ENCODE results near the gene COPG1.
"Not testable (repeated sequence)": the region's sequence is repeated elsewhere in the genome, so short reads cannot be mapped to it uniquely, and the experiment has no call there.

The COPG1 gene

GRCh38 chr3:129245641-129246306, 3.6 kb upstream of the COPG1 start:
- peak; percentile 95 to 97 for DNase-seq

DNA sequence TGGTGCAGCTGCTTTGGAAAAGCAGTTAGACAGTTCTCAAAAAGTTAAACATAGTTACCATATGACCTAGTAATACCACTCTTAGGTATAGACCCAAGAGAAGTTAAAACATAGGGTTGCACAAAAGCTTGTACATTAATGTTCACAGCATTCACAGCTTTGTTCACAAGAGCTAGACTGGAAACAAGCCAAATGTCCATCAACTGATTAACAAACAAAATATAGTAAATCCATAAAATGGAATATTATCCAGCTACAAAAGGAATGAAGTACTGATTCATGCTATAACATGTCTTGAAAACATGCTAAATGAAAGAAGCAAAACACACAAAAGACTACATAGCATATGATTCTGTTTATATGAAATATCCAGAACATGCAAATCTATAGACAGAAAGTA, 2.8 kb upstream of the COPG1 start:
- DNase-seq, result no peak

GRCh38 chr3:129248286-129248979, 973 bp upstream of the COPG1 start:
- no peak for DNase-seq

- DNase-seq, result no peak
Observed at GRCh38 chr3:129252748-129253147, 3.3 kb downstream of the COPG1 start.

- DNase-seq, result no peak
Observed at GRCh38 chr3:129254536-129255230, 5.3 kb downstream of the COPG1 start.

GRCh38 chr3:129256270-129256669, 6.9 kb downstream of the COPG1 start:
- DNase-seq, result no peak

GRCh38 chr3:129257609-129258008, 8.2 kb downstream of the COPG1 start:
- DNase-seq, result no peak

DNA sequence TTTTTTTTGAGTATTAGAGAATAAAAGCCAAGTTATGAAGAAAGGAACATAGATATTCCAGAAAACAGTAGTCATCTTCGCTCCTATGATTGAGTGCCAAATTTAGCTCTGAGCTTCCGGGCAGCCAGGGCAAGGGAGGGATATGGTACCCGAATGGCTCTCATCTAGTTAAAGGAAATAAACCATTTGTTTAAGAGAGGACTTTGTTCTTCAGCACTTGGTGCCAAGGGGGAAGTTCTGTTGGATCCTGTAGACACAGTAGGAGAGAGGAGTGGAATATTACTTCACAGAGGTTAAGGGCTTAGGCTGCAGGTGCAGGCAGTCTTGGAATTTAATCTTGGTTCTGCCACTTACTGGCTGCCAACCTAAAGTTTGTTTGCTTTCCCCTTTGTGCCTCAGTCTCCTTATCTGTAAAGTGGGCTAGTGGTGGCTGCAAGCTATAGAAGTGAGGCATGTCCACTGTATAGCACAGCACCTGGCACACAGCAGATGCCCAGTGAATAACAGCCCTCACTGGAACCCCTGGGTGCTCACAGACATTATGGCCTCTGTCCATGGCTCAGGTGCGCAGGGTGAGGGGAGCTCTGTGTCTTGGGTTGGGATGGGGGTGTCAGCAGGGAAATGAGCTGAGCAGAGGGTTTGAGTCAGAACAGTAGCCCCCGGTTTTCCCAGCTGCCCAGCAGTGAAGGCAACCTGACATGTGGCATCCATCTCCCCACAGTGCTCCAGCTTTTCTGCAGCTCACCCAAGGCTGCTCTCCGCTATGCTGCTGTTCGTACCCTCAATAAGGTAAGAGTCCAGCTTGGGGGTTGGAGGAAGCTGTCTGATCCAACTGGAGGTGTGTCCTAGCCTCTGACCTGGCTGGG, 10.4 kb downstream of the COPG1 start:
- no peak for DNase-seq

DNA sequence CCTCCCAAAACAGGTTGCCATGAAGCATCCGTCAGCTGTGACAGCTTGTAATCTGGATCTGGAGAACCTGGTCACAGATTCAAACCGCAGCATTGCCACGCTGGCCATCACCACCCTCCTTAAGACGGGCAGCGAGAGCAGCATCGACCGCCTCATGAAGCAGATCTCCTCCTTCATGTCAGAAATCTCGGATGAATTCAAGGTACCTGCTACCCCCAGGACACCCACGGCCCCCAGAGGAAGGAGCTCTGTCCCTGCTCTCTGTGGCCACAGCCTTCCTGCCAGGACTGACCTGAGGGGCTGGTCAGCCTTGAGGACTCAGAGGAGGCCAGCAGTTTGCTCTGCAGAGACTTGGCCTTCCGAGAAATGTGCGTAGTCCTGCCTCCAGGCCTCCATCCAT, 11.2 kb downstream of the COPG1 start:
- no peak for DNase-seq

- DNase-seq, result no peak
Observed at GRCh38 chr3:129261894-129262293, 12.5 kb downstream of the COPG1 start.

DNA sequence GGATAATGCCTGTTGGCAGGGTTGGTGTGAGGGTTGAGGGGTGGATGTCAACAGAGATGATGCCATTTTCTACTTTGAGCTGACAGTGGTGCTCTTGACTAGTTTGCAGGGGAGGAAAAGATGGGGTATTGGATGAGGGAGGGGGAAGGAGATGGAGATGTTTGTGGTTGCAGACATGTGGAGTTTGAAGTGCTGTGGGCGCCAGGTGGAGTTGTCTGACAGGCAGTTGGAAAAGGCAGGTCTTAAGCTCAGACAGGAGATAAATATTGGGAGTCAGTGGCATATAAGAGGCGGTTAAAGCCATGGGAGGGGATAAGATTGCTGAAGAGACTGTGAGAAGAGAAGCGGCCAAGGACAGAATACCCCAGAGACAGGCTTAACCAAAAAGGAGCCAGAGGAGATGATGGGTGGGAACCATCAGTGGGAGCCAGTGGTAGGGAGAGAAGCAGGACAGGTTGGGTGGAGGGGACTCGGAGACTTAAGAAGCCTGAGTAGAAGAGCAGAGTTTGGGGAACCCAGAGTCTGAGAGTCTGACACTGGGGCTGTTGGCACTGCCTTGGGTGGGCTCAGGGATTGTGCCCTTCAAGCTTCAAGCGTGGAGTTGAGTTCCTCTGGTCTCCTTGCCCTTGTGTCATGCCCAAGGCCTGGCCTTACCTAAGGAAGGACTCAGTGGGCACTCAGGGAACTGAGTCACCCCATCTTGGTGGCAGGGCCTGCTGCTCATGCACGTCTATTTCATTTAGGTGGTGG, 13.9 kb downstream of the COPG1 start:
- DNase-seq, result no peak

DNA sequence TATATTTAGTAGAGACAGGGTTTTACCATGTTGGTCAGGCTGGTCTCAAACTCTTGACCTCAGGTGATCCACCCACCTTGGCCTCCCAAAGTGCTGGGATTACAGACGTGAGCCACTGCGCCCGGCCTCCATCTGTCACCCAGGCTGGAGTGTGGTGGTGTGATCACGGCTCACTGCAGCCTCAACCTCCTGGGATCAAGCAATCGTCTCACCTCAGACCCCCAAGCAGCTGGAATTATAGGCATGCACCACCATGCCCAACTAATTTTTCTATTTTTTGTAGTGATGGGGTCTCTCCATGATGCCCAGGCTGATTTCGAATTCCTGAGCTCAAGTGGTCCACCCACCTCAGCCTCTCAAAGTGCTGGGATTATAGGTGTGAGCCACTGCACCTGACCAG, 15.6 kb downstream of the COPG1 start:
- DNase-seq, result not testable (repeated sequence)

DNA sequence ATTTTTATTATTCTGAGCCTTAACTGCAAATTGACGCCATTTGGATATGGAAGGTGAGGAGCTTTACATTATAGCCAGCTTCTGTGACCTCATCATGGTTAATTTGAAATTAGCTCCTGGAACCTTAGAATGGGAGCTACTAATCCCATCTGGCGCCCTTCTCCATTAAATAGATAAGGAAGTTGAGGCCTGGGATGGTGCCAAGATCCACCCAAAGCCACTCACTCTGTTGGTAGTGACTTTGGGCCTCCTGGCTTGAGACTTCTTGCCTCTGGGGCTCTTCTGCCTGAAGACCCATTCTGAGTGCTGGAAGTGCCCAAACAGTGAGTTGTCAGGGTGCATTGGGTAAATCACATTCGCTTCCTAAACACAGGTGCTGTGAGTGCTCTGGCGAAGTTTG, 17.2 kb downstream of the COPG1 start:
- DNase-seq, result no peak

DNA sequence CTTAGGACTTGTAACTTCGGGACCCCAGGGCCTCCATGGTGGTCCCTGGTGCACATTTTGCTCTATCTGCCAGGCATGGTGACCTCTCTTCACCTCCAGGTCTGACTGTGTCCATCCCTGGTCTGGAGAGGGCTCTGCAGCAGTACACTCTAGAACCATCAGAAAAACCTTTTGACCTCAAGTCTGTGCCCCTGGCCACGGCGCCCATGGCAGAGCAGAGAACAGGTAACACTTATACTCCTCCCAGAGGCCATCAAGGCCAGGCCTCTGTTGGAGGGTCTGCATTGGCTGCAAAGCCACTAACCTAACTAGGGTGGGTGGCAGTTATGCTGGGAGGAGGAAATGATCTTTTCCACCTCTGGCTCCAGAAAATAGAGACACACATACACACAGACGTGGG, 19.0 kb downstream of the COPG1 start:
- no peak for DNase-seq

DNA sequence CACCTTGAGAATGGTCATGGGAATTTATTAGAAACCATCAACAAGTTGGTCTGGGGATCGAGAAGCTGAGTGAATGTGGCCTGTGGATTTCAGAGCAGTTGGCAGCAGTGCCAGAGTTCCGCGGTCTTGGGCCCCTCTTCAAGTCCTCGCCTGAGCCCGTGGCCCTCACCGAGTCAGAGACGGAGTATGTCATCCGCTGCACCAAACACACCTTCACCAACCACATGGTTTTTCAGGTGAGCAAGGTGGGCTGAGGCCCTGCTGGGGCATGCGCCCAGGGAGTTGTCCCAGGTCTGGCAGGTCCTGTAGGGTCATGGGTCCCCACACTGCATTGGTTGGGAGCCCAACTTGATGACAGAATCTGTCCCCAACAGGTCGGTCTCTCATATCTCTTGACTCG, 22.3 kb downstream of the COPG1 start:
- no peak for DNase-seq

GRCh38 chr3:129276385-129276784, 27.0 kb downstream of the COPG1 start:
- no peak for DNase-seq

DNA sequence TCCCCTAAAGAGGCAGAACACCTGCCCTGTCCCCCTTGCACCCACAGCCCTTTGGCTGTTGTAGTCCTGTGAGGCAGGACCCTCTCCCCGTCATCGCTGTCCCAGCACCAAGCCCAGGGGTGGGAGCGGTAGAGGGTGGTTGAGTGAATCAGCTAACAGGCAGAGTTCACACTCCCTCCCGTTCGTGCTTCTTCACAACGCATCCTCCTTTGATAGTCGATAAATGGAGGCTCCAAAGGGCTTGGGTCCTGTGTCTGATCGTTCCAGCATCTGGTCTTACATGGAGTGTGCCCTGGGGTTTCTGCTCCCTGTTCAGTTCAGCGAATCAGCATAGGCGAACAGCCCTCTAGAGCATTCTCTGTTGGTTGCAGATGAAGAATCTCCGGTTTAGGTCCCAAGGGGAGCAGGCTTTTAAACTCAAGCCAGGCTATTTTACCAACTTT, 28.4 kb downstream of the COPG1 start:
- DNase-seq, result no peak

- peak; percentile 89 for DNase-seq
Observed at GRCh38 chr3:129278439-129278965, 29.1 kb downstream of the COPG1 start, which contains the start of gene HMCES. Gene HMCES, plus strand, starts transcription at chr3:129278870. Its CDS starts 863 bp downstream, at chr3:129279733.

GRCh38 chr3:129278966-129279906, 29.8 kb downstream of the COPG1 start:
- peak; percentile 43 to 48 for DNase-seq

DNA sequence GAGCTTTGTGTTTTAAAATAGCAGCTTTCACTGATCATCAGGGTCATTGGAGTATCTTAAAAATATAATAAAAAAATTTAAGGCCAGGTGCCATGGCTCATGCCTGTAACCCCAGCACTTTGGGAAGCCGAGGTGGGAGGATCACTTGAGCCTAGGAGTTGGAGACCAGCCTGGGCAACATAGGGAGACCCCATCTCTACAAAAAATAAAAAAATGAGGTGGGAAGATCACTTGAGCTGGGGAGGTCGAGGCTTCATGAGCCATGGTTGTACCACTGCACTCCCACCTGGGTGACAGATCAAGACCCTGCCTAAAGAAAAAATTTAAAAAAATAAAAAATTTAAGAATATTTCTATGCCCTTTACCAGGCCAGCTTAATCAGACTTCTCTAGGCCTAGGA, 30.8 kb downstream of the COPG1 start:
- DNase-seq, result no peak

DNA sequence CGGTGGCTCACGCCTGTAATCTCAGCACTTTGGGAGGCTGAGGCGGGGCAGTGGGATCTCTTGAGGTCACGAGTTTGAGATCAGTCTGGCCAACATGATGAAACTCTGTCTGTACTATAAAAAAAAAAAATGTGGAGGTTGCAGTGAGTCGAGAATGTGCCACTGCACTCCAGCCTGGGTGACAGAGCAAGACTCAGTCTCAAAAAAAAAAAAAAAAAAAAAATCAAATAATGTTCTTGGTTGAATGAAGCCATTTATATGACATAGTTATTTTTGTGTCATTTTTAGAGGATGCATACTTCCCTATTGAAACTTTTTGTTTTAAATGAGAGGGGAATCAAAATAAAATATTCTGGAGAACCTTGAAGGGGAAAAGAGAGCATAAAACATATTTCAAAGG, 32.3 kb downstream of the COPG1 start:
- DNase-seq, result no peak

Data from Kasumi-1 (cell line).